ENCODE results near the gene WWOX. TPM values are rescaled to one million over a fixed set of nuclear protein-coding genes. Genes with fewer than 3 reads are reported as not detected.

WWOX gene
- total and polyA plus RNA-seq, 2 of the 13 experiments (the other 11 are each of a cell fraction or from before 2014, with no cell fraction given) = 9.1 to 37.4 TPM

GRCh38 chr16:78050734-78051400 lies 48.6 kb upstream of the WWOX start:
- H3K4me1 ChIP-seq (ENCODE audit: insufficient read depth, low read length) = no peaks in the 10 kb centered on the region
- no peak for ATAC-seq
- H3K79me2 ChIP-seq (ENCODE audit: insufficient read depth, low read length) = no peaks in the 10 kb centered on the region
- H4K20me1 ChIP-seq (ENCODE audit: insufficient read depth, low read length) = peaks cover 4% of the 10 kb centered on the region; the same call in 1 of the 2 replicates
- POLR2A ChIA-PET = no interaction called here
- no peaks in the 10 kb centered on the region; a peak in 1 of 5 replicates for H3K27me3 ChIP-seq (ENCODE audit: control insufficient read depth in 1 of 2, insufficient read depth in 2 of 2, low read length in 2 of 2)
- CTCF ChIA-PET (ENCODE audit: low intra/inter-chr PET ratio, low total read pairs) = no interaction called here
- no TSS peak for BruUV-seq (replicated peaks)
- WGBS (ENCODE audit: low lambda C conversion rate) = 33% methylated on average over 2 of the region's 2 CpGs
- in situ Hi-C loops (cut with HindIII; ENCODE audit: extremely low pct_ligation_motif_present, low pct_unique_long_range_greater_than_20kb) (no loop called here), intact Hi-C loops (cut with micrococcal nuclease; ENCODE audit: unreplicated experiment) (no loop called here)
- H3K9me3 ChIP-seq (ENCODE audit: low read length) = no peaks in the 10 kb centered on the region
- no peak overlapping the region for H3K9ac ChIP-seq (ENCODE audit: insufficient read depth, low read depth, low read length)
- no peaks in the 10 kb centered on the region for H3K36me3 ChIP-seq (replicated peaks in 1 of 2; ENCODE audit: control insufficient read depth in 1 of 2, insufficient read depth in 2 of 2, low read length in 2 of 2)
- no peak overlapping the region for H3K4me2 ChIP-seq (ENCODE audit: low read depth, low read length)
- TF ChIP-seq ZNF816 (CRISPR knock-in tag; IDR thresholded peaks at IDR 0.05; ENCODE audit: borderline replicate concordance) = no peak
- TF ChIP-seq SMC3 (IDR thresholded peaks at IDR 0.05; ENCODE audit: low read length) = no peak
- TF ChIP-seq PBX2 (CRISPR knock-in tag; IDR thresholded peaks at IDR 0.05) = no peak
- TF ChIP-seq ZBTB3 (CRISPR knock-in tag; IDR thresholded peaks at IDR 0.05; ENCODE audit: borderline replicate concordance, low read depth) = no peak
- no peak for TF ChIP-seq MAFK (conservative IDR thresholded peaks at IDR 0.05 in 1 of 2, IDR thresholded peaks at IDR 0.05 in 1 of 2; ENCODE audit: low read length in 2 of 2)
- TF ChIP-seq PHF8 (CRISPR knock-in tag; IDR thresholded peaks at IDR 0.05) = no peak
- no peak for TF ChIP-seq HNRNPUL1 (IDR thresholded peaks at IDR 0.05; ENCODE audit: low read depth, low read length)
- FAIRE-seq = no peak
- no peak overlapping the region for H3K4me3 ChIP-seq (replicated peaks in 1 of 3; ENCODE audit: insufficient read depth in 1 of 3, low read depth in 2 of 3, low read length in 3 of 3)
- H2AFZ ChIP-seq (ENCODE audit: low read length) = no peak overlapping the region
- H3K27ac ChIP-seq (ENCODE audit: extremely low read length, insufficient read depth, low read length) = no peak overlapping the region
- no peak for DNase-seq (ENCODE audit: low spot score)
